Stomach (tissue), 9 donors: ENCODE results near the gene TRAK1. TPM values are rescaled to one million over a fixed set of nuclear protein-coding genes. Genes with fewer than 3 reads are reported as not detected.

ENCODE experiments used
- DNase-seq, 2 donors: peaks; one replicate each; pipeline versions ENCODE4 v3.0.0 to v3.0.0-alpha.2; 2013 to 2019
- H3K27ac ChIP-seq, 5 donors: fragments of 200-600 bp in 4 of 5; sonication (generic) in 4 of 5; one replicate each; pipeline ENCODE4 v1.5.1; 2013 to 2019; ENCODE audit warnings: mild to moderate bottlenecking in 1 of 5, moderate library complexity in 1 of 5
- H3K27me3 ChIP-seq, 3 donors: fragments of 200-600 bp; sonication (generic); one replicate each; pipeline ENCODE4 v1.5.1; 2017 to 2019; ENCODE audit warnings: mixed run types in 1 of 3
- H3K36me3 ChIP-seq, 4 donors: fragments of 200-600 bp; sonication (generic); 1 replicate in 3 of 4; 2 replicates in 1 of 4; pipeline ENCODE4 v1.5.1; 2016 to 2019
- H3K4me1 ChIP-seq, 4 donors: fragments of 200-600 bp; sonication (generic); one replicate each; pipeline ENCODE4 v1.5.1; 2016 to 2019
- H3K4me3 ChIP-seq, 4 donors: fragments of 200-600 bp; sonication (generic) in 3 of 4; one replicate each; pipeline ENCODE4 v1.5.1; 2016 to 2019; ENCODE audit warnings: mild to moderate bottlenecking in 1 of 4
- H3K9me3 ChIP-seq, 4 donors: fragments of 200-600 bp; sonication (generic); one replicate each; pipeline ENCODE4 v1.5.1; 2016 to 2019
- CTCF ChIP-seq, 7 experiments: fragments of 450-650 bp in 4 of 7; fragments of 200-600 bp in 3 of 7; sonication (generic) in 3 of 7; IDR thresholded peaks; one replicate each; pipeline ENCODE4 v1.5.1; 2016 to 2019; ENCODE audit warnings: antibody characterized with exemption in 7 of 7, control low read depth in 2 of 7, mild to moderate bottlenecking in 1 of 7
- EP300 ChIP-seq: sonication (generic); formaldehyde crosslinking; IDR thresholded peaks from one replicate; pipeline ENCODE4 v1.6.1; 2017; ENCODE audit warnings: antibody characterized with exemption
- POLR2A ChIP-seq, 4 donors: fragments of 450-650 bp; IDR thresholded peaks; one replicate each; pipeline ENCODE4 v1.6.1; 2016; ENCODE audit warnings: antibody characterized with exemption in 4 of 4, control low read depth in 2 of 4, mild to moderate bottlenecking in 1 of 4, moderate library complexity in 1 of 4
- POLR2AphosphoS5 ChIP-seq, 3 donors: sonication (generic); formaldehyde crosslinking; IDR thresholded peaks; one replicate each; pipeline ENCODE4 v1.6.1; 2016; ENCODE audit warnings: antibody characterized with exemption in 3 of 3
- WGBS, 5 donors: extraction: QIAGEN DNeasy Blood & Tissue Kit in 3 of 5; methylation state at CpG; one replicate each; pipeline versions ENCODE4 v1.1.5 to v1.1.7; 2013 to 2018; 5-methylcytosine and 5-hydroxymethylcytosine counted together
- intact Hi-C: fragments of 100-400 bp; cut with DNase I; formaldehyde crosslinking; loops from one replicate; pipeline ENCODE4 v1.15.1; 2023; ENCODE audit warnings: low total_unique reads
- polyA plus RNA-seq, 3 donors: library from polyadenylated mRNA; stranded (reverse); fragments of 200-250 nt; gene quantifications; one replicate each; pipeline ENCODE4 v1.2.3, GENCODE V29; 2013
- total RNA-seq, 5 donors: library from RNA; depleted of rRNA; stranded (reverse); fragments of >200 nt; gene quantifications; one replicate each; pipeline versions ENCODE4 v1.1.0 to v1.2.3, GENCODE V29; 2014 to 2016
- donor health status: healthy with polysubstance abuse.
- donor health status: Bipolar disorder and iron deficiency.
- donor health status: healthy.

TRAK1 gene
- total and polyA plus RNA-seq, 8 donors = 17.2 to 328 (median 86.0) TPM

- 76 to 90% (median 86%) methylated on average over 6 of the region's 6 CpGs for WGBS, 5 donors
- Histone ChIP-seq H3K27me3 (no peaks in the 10 kb centered on the region), H3K9me3 (no peaks in the 10 kb centered on the region), H3K4me1 (peaks cover 15 to 71% (median 48%) of the 10 kb centered on the region in 4 donors), H3K4me3 (no peak overlapping the region), H3K27ac (peak overlapping the region in 4 of 5 donors; percentile 71 to 82 (median 76)), H3K36me3 (no peaks in the 10 kb centered on the region)
- TF ChIP-seq POLR2A (IDR thresholded peaks at IDR 0.05) (no peak), EP300 (no peak), CTCF (IDR thresholded peaks at IDR 0.05) (no peak), POLR2AphosphoS5 (IDR thresholded peaks at IDR 0.05) (no peak)
- intact Hi-C loops = no loop called here
- DNase-seq = no peak
These were observed 27.3 kb upstream of the TRAK1 start for GRCh38 chr3:42063888-42064287.

DNA sequence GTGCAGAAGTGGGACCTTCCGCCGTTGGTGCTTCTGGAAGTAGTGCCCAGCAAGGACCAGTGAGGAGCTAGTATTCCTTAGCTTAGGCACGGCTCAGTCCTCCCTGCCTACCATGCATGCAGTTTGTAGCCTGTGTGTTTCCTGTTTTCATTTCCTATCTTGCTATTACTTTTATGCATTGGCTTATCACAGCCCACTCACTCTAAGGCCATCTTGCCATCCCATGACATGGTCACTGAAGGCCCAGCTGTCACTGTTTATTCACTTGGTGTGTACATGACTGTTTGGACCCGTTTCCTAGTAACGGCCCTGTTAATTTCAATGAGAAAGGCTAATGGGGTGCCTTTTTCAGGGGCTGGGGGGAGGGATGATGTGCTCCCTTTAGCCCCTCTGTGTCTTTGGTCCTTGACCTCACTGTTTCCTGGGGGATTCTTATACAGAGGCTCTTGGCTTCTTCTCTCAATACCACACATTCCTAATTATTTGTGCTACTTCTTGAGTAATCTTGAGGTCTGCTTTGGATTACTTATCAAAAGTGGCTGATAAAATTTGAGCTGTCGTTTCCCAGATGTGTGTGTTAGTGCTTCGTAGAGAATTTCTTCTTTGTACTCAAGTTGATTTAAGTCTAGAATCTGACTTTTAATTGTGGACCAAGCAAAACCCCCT lies 24.5 kb upstream of the TRAK1 start:
- peak in 1 of 2 donors; percentile 89 for DNase-seq
- peaks cover 34 to 82% (median 58%) of the 10 kb centered on the region in 4 donors for H3K4me1 ChIP-seq
- intact Hi-C loops = no loop called here

GRCh38 chr3:42067326-42067725 lies 23.8 kb upstream of the TRAK1 start:
- Histone ChIP-seq H3K4me3 (no peak overlapping the region), H3K27me3 (no peaks in the 10 kb centered on the region), H3K27ac (peak overlapping the region in 4 of 5 donors; percentile 62 to 70 (median 66)), H3K4me1 (peaks cover 41 to 82% (median 59%) of the 10 kb centered on the region in 4 donors), H3K9me3 (no peaks in the 10 kb centered on the region), H3K36me3 (no peaks in the 10 kb centered on the region)
- intact Hi-C loops = no loop called here
- WGBS, 5 donors = 26 to 34% (median 32%) methylated on average over 3 of the region's 3 CpGs
- TF ChIP-seq POLR2A (IDR thresholded peaks at IDR 0.05) (no peak), POLR2AphosphoS5 (IDR thresholded peaks at IDR 0.05) (no peak), EP300 (no peak), CTCF (IDR thresholded peaks at IDR 0.05) (no peak)
- DNase-seq = peak in 1 of 2 donors; percentile 89

More for the DNA sequence above, 24.5 kb upstream of the TRAK1 start:
- Histone ChIP-seq H3K9me3 (no peaks in the 10 kb centered on the region), H3K36me3 (no peaks in the 10 kb centered on the region), H3K4me3 (no peak overlapping the region), H3K27me3 (no peaks in the 10 kb centered on the region), H3K27ac (peak overlapping the region in 4 of 5 donors; percentile 62 to 70 (median 66))
- WGBS, 5 donors = 30 to 46% (median 36%) methylated on average over 7 of the region's 7 CpGs
- no peak for TF ChIP-seq CTCF (IDR thresholded peaks at IDR 0.05)
- no peak for TF ChIP-seq EP300
- no peak for TF ChIP-seq POLR2AphosphoS5 (IDR thresholded peaks at IDR 0.05)
- no peak for TF ChIP-seq POLR2A (IDR thresholded peaks at IDR 0.05)

DNA sequence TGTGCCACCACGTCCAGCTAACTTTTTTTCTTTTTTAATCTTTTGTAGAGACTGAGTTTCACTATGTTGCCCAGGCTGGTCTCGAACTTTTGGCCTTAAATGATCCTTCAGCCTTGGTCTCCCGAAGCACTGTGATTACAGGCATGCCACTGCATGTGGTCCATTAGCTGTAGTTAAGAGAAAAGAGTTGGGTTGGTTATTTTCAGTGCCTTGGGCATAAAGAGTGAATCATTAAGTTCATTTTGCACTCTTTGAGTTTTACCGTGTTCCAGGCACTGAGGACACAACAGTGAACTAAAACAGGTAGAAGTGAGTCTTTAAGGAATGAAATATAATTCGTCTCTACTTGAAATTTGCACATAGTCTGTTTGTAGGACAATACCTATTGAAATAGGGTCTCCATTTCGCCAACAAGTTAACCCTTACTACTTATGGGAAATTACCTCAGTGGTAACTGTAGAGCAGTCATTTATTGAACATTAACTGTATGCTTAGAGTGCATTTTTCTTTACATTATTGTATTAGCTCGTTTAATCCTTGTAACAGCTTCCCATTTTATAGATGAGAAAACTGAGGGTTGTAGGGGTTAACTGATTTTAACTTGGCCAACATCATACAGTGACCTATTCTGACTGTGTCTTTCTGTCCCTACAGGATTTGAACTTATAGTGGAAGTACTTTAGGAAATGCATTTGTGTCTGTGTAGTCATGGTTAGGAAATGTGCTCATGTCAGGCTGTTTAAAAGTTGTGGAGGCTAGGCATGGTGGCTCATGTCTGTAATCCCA lies 22.7 kb upstream of the TRAK1 start:
- peak overlapping the region in 3 of 5 donors; percentile 62 to 70 (median 68) for H3K27ac ChIP-seq
- no peak for DNase-seq
- 84 to 93% (median 91%) methylated on average over 7 of the region's 7 CpGs for WGBS, 5 donors
- H3K9me3 ChIP-seq = no peaks in the 10 kb centered on the region
- no peaks in the 10 kb centered on the region for H3K36me3 ChIP-seq
- intact Hi-C loops = no loop called here
- H3K4me3 ChIP-seq = no peak overlapping the region
- H3K4me1 ChIP-seq = peaks cover 51 to 82% (median 67%) of the 10 kb centered on the region in 4 donors
- H3K27me3 ChIP-seq = no peaks in the 10 kb centered on the region
- TF ChIP-seq POLR2AphosphoS5 (IDR thresholded peaks at IDR 0.05) = no peak
- TF ChIP-seq CTCF (IDR thresholded peaks at IDR 0.05) = no peak
- TF ChIP-seq POLR2A (IDR thresholded peaks at IDR 0.05) = no peak
- TF ChIP-seq EP300 = no peak
